Measurements from ENCODE around the gene GTF2IRD1.
"Not testable (repeated sequence)": the region's sequence is repeated elsewhere in the genome, so short reads cannot be mapped to it uniquely, and the experiment has no call there.

The GTF2IRD1 gene

DNA sequence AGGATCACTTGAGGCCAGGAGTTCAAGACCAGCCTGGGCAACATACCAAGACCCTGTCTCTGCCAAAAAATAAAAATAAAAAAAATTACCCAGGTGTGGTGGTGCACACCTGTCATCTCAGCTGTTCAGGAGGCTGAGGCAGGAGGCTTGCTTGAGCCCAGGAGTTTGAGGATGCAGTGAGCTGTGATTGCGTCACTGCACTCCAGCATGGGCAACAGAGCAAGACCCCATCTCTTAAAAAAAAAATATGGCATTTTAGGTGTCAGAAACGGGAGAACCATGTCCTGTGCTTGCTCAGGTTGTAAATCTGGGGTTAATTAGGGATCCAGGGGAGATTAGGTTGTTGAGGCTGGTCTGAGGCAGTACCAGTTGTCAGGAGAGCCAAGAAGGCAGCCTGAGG is 64.9 kb downstream of the GTF2IRD1 start:
- no peak for DNase-seq

DNA sequence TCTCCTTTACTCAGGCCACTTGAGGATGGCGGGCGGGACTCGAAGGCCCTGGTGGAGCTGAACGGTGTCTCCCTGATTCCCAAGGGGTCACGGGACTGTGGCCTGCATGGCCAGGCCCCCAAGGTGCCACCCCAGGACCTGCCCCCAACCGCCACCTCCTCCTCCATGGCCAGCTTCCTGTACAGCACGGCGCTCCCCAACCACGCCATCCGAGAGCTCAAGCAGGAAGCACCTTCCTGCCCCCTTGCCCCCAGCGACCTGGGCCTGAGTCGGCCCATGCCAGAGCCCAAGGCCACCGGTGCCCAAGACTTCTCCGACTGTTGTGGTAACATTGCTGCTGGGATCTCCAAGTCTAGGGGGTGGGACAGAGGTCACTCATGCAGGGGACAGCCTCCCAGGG is 65.7 kb downstream of the GTF2IRD1 start:
- DNase-seq: no peak

DNA sequence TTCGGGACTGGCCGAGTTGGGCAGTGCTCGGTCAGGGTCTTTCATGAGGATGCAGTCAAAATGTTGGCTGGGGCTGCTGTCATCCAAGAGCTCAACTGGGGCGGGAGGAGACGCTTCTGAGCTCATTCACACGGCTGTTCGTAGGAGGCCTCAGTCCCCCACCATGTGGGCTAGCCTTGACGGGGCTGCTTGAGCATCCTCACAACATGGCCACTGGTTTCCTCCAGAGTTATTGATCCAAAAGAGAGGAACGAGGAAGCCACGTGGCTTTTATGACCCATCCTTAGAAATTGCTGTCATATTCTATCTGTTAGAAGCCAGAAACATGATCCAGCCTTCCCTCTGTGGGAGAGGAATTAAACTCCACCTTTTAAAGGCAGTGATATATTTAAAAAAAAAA is 68.1 kb downstream of the GTF2IRD1 start:
- DNase-seq: no peak

DNA sequence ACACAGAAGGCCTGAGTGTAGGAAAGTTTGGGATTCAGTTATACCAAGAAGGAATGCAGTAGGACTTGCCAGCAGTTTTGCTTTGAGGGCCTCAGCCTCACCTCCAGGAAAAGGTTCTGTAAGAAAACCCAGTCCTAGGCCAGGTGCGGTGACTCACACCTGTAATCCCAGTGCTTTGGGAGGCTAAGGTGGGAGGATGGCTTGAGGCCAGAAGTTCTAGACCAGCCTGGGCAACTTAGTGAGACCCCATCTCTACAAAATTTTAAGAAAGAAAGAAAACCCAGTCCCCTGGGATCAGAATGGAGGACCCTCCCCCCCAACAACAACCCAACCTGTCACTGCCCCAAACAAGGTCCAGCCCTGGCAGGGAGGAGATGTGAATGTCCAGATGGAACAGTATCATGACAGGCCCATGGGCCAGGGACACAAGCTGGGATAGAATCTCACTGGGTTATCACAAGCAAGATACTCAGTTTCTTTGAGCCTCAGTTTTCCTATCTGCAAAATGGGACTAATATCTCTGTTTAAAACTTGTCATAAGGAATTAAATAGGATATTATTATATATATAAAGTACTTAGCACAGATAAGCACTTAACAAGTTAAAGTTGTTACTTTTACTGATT is 68.7 kb downstream of the GTF2IRD1 start:
- DNase-seq: no peak

DNA sequence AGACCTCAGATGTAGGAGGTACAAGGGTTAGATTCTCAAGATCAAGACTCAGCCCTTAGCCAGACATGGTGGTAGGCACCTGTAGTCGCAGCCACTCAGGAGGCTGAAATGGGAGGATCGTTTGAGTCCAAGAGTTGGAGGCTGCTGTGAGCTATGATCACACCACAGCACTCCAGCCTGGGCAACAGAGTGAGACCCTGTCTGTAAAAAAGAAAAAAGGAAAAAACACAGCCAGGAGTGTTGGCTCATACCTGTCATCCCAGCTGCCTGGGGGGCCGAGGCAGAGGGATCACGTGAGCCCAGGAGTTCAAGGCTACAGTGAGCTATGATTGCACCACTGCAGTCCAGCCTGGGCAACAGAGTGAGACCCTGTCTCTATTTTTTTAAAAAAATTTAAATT is 69.3 kb downstream of the GTF2IRD1 start:
- DNase-seq: no peak

DNA sequence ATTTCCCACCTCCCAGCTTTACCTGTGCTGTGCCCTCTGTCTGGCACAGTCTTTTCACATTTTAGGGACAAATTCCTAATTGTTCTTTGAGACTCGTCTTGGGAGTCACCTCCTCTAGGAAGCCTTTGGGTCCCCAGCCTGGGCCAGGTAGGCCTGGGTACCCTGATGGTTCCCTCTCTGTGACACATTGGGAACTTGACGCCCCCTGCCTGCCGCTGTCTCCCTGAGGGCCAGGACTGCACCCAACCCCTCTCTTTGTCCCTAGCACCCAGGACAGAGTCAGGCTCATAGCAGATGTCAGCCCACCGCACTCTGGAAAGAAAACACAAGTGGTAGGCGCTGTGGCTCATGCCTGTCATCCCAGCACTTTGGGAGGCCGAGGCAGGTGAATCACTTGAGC is 71.4 kb downstream of the GTF2IRD1 start:
- no peak for DNase-seq

DNA sequence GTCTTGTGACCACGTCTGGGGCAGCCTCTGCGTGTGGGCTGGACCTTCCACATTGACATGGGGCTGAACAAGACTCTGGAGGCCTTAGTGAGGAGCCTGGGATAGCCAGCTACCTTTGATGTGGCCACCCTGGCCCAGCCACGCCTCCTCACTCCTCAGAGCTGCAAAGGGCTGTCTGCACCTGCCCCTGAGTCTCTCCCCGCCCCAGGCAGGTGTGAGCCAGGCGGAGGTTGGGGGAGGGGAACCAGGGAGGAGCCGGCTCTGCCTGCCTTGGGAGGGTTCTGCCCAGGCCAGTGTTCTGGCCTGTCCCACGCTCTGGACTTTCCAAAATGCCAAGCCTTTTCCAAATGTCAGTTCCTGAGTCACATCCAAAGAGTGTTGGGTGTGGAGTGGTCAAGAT is 72.2 kb downstream of the GTF2IRD1 start:
- peak; percentile 92 for DNase-seq

DNA sequence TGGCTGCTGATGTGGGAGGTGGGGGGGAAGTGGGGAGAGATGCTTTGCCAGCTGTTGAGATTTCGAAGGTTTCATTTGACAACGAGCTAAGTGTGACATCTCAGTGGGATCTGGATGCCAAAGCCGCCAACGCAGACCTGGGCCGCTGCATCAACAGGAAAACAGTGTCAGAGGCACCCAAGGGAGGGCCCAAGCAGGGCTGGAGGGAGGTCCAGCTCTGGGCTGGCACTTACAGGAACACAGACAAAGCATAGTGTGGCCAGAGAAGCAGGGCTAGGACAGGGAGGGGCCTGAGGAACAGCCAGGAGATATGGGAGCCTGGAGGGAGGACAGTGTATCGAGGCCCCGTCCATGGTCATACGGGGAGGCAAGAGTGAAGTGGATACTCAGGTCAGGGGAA is 73.1 kb downstream of the GTF2IRD1 start:
- DNase-seq: no peak

DNA sequence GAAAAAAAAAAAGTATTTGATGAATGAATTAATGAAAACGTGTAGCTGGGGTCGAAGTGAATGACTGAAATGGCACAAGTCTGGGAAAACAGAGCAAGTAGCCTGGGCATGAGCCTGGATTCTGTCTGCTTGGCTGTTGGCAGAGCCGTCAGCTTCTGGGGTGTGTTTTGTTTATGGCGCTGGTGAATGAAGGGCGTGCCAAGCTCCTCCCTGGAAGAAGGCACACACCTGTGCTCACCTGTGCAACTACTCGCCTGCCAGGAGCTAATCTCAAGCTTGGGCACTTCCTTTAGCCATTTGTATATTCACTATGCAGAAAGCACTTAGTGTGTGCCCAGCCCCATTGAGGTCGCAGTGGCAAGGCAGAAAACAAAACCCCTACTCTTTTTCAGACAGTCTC is 74.1 kb downstream of the GTF2IRD1 start:
- DNase-seq: no peak

DNA sequence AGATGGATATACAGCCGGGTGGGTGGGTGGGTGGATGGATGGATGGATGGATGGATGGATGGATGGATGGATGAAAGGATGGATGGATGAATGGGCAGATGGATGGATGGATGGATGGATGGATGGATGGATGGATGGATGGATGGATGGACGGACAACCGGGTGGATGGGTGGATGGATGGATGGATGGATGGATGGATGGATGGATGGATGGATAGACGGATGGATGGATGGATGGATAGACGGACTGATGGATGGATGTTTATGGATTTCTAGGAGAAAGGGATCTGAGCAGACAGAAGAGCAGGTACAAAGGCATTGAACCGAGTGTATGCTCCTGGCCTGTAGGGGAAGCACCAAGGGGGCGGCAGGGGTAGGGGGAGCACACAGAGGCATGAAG is 75.1 kb downstream of the GTF2IRD1 start:
- DNase-seq: not testable (repeated sequence)

DNA sequence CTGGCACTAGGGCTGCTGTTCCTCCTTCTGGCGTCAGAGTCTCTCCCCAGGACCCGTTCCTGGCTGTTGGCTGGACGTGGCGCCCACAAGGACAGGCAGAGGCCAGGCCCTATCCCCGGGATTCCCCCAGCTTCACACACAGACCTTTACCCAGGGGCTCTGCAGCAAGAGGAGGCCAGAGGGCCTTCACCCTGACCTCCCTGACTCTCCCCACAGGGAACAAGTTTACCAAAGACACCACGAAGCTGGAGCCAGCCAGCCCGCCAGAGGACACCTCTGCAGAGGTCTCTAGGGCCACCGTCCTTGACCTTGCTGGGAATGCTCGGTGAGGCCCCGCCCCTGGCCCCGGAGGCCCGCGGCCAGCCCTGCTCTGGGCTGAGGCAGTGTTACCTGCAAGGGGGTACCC is 82.2 kb downstream of the GTF2IRD1 start:
- DNase-seq: no peak

DNA sequence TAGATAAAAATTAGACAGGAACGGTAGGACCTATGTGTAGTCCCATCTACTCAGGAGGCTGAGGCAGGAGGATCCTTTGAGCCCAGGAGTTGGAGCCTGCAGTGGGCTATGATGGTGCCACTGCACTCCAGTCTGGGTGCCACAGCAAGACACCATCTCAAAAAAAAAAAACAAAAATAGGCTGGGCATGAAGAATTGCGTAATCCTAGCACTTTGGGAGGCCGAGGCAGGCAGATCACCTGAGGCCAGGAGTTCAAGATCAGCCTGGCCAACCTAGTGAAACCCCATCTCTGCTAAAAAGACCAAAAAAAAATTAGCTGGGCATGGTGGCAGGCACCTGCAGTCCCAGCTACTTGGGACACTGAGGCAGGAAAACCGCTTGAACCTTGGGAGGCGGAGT is 88.2 kb downstream of the GTF2IRD1 start:
- not testable (repeated sequence) for DNase-seq

DNA sequence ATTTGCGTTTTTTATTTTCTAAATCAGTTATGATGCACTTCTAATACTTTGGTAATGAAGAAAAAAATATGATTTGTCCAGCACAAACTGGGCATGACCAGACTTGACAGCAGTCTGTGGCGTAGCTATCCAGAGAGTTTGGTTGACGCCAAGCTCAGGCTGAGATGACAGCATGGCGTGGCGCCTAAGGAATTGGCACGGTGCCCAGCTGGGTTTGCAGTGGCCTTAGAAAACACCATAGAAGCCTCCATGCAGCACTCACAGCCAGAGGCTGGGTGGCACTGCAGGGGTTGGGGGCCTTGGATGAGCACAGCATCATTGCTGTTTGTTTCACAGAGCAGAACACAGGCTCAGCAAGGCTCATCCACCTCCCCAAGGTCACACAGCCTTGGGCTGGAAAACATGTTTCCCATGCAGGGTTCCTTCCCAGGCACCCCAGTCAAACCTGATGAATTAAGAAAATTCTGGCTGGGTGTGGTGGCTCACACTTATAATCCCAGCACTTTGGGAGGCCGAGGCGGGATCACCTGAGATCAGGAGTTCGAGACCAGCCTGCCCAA is 88.9 kb downstream of the GTF2IRD1 start:
- peak; percentile 46 for DNase-seq

DNA sequence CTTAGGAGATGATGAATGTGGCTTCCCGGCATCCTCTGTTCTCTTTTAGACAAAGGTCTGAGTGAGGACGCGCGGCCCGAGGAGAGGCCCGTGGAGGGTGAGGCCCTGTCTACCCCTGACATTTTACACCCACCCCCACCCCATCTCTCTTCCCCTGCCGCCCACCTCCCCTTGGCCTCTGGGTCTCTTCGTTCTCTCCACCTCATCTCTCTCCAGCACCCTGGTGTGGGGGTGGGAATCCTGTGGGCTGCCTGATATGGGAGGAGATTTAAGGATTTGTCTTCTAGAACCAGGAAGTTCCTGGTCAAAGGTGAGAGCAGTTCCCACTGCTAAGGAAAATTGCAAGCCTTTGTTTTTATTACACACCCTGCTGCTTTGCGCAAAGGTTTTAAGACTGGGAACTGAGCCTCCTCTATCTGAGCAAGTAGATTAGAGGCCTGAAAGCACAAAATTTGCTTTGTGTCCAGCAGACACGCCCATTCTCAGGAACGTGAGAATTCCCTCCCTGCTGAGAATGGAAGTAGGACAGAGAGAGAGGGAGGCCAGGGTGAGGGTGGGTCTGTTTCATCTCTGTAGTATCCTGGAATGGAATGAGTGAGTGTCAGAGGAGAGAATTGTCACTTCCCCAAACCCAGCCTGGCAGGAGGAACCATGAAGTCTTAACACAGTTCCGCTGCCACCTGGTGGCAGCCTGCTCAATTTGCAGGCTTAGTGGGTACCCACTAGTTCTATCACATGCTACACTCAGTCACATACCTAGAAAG is 91.2 kb downstream of the GTF2IRD1 start:
- no peak for DNase-seq

DNA sequence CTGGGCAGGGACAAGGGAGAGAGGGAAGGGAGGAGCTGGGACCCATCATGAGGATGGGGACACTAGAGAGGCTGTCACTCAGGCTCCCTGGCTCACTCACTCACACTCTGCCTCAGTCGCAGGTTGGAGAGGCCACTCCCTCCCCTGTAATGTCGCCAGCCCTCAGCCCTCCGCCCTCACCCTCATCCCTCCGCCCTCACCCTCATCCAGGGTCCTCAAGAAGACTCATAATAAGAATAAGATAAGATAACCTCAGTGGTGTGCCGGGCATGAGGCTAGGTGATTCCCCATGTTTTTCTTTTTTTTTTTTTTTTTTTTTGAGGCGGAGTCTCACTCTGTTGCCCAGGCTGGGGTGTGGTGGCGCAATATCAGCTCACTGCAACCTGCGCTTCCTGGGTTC is 92.2 kb downstream of the GTF2IRD1 start:
- no peak for DNase-seq

DNA sequence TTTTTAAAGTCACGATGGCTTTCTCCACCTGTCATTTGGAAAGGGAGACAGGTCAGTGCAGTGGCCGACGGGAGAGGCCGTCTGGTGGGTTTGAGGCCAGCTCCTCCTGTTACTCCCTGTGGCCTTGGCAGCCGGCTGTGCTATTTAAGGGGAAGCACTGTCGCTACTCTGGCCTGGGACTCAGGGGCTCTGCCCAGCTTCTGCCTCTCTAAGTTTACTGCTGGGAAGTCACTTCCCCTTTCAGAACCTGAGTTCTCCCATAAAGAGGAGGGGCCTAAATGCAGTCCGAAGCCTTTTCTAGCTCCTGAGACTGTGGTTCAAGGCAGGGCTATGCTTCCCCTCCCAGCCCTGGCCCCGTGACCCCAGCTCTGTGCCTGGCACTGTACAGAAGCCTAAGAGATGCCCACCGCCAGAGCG is 99.9 kb downstream of the GTF2IRD1 start:
- DNase-seq: not testable (repeated sequence)

DNA sequence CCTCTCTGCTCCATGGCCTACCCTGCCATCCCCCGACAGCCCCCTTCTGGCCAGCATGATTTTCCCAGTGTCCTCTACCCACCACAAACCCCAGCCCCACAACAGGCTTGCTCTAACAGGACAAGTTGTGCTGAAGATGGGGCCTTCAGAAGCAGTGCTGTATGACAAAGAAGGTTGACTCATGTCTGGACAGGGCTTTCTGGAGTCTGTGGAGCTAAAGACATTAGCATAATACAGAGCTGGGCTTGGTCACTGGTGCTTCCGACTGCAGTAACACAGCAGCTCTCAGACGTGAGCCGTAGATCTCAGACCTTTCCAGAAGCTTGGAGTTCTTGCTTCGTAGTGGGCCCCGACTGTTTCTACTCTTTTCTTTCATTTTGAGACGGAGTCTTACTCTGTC is 100.5 kb downstream of the GTF2IRD1 start:
- DNase-seq: no peak

DNA sequence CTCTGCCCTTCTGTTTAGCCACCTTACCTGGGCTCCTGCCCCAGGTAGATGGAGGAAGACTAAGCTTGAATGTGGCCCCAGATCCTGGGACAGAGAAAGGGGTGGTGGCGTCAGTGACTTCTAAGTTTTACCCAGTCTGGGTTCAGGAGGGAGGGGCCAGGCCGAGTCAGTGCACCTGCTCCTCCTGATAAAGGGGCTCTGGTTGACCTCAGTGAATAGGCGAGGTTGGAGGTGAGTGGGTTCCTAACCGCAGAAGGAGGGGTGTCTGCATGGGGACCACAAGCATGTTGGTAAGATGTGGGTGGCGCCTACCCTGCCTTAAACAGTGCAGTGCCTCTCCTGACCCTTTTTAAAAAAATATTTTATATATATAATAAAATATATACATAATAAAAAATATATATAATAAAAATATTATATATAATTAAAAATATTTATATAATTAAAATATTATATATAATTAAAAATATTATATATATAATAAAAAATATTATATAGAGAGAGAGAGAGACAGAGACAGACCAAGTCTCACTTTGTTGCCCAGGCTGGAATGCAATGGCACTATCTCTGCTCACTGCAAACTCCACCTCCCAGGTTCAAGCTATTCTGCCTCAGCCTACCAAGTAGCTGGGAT is 106.5 kb downstream of the GTF2IRD1 start:
- DNase-seq: no peak

DNA sequence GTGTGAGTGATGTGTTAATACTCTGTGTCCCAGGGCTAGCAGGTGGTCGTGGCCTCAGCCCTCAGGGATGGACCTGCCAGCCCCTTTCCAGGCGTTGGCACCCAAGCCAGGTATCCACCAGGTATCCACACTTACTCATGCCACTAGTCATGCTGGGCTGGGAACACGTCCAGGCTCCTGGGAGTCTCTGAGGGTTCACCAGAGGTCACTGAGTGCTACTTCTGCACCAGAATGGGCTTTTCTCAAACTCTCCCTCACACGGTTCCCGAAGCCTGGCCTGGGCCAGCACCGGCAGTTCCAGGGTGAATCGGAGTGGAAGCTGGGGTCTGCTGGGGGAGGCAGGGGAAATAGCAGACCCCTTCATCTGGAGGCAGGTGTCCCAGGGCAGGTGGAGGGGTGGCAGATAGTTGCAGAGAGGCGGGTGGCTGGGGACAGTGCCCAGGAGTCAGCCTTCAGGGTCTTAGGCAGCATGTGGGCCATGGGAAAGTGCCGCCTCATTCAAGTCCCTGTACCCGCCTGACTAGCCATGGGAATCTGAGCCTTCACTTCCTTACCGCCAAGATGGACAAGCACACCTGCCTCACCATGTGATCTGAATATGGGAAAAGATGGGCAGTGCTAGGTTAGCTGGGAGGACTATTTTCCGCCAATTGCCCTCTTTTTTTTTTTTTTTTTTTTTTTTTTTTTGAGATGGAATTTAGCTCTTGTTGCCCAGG is 108.3 kb downstream of the GTF2IRD1 start:
- no peak for DNase-seq

DNA sequence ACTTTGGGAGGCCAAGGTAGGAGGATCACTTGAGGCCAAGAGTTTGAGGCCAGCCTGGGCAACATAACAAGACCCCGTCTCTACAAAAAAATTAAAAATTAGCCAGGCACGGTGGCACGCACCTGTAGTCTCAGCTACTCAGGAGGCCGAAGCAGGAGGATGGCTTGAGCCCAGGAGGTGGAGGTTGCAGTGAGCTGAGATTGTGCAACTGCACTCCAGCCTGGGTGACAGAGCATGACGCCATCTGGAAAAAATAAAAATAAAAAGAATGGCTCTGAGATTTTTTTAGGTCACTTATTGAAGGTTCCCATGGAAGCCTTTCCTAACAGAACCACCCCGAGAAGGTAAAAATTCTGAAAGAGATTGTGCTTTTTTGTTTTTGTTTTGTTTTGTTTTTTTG is 109.9 kb downstream of the GTF2IRD1 start:
- not testable (repeated sequence) for DNase-seq

DNA sequence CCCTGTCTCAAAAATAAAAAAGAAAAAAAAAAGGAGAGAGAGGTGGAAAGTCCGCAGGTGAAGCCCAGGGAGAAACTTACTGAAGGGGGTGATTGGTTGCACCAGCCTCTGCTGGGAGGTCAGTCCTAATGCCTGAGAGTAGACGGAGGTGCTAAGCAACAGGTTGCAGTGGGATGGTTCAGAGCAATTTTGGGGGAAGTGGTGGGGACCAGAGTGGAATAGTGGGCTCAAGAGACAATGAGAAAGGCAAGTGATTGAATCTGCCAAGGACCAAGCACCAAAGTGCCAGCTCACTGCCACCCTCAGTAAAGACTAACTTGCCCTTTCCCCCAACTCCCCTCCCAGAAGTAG is 113.6 kb downstream of the GTF2IRD1 start:
- no peak for DNase-seq

DNA sequence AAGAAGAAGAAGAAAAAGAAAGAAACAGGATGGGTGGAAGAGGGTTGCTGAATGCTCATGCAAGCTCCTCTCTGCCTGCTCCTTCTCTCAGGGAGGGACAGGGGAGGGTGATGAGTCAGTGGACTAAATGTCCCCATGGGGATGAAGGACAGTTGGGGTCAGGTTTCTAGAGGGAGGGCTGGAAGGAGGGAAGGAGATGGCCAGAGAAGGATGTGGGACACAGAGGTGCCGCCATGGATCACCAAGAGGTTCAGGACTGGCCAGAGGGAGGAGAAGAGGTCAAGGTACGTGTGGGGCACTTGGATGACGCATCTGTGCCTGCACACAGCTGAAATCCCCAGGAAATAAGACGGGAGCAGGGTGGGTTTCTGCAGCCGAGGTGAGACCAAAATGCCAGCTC is 115.0 kb downstream of the GTF2IRD1 start:
- no peak for DNase-seq

DNA sequence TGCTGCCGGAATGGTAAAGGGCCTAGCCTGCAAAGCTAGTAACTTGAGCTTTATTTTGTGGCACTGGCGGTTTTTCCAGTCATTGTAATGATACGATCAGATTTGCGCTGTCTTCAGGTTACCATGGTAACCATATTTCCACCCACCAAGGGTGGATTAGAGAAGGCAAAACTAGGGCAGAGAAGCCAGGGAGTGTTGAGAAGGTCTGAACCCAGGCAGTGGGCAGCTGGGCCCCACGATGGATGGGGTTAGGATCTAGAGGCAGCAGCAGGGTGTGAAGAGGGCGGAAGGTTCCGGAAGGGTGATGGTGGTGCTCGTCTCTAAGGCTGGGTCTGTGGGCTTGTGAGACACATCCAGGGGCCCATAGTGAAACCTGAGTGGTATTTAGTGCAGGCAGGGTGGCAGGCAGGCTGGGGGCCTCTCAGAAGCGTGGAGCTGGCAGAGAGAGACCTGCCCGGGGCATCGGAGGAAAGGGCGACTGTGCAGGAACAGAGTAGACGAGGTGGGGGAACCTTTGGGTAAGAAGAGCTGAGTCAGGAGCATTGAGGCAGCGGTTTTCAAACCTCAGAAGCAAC is 115.9 kb downstream of the GTF2IRD1 start:
- DNase-seq: no peak

Data from NCI-H774 (cell line).